ENCODE measurements around the gene DUSP8.

The DUSP8 gene

GRCh38 chr11:1564535-1565172 is 7.4 kb downstream of the DUSP8 start:
- DNase-seq: no peak

DNA sequence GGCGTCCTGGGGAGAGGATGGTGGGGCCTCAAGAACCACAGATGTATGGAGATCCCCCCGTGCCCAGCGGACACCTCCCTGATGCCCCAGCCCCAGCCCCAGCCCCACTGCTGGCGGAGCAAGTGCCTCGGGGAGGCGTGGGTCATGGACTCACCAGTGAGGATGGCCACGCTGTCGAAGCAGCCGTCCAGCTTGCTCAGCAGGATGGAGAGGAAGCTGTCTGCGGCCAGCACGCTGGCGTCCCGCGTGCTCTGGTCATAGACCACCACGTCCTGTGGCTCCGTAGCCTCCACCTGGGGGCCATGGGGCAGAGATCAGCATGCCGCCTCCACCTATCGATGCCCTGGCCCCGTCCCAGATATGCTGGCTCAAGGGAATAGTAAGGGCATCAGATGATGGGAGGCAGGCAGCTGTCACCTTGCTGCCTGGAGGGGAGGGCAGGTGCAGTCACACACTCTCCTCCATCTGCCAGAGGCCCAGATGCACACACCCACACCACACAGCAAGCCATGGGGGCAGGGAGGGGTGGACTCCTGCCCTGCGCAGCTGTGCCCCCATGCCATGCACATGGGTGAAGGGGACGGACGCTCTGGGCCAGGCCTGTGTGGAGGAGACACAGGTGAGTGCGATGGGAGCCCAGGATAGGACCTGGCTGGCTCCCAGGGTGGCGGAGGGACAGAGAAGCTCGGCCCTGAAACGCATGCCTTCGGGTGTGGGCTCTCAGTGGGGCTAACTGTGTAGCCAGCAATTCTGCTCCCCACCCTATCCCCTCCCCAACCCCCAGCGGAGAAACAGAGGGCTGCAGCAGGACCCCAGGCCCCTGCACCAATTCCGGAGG is 8.2 kb downstream of the DUSP8 start:
- no peak for DNase-seq

DNA sequence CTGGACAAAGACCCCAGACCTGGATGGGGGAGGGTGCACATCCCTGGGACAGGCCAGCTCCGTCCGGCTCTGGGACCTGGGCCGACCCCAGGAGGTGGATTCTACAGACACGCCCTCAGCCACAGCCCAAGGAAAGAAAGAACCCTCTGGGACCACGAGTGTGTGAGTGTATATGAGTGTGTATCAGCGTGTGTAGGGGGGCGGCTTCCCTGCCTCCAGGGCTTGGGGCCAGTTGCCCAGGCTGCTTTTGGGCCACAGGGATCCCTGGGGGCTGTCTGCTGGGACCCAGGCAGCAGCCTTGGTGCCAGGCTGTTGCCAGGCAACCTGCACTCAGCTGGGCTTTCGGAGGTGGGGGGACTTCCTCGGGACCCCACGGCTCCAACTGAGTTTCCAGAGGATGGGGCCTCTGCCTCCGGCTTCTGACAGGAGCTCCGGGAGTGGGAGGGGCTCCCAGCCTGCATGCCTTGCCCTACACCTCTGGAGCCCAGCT is 8.9 kb downstream of the DUSP8 start:
- DNase-seq: no peak

- no peak for DNase-seq
Observed at GRCh38 chr11:1562469-1563148, 9.5 kb downstream of the DUSP8 start.

GRCh38 chr11:1561955-1562354 is 10.1 kb downstream of the DUSP8 start:
- no peak for DNase-seq

DNA sequence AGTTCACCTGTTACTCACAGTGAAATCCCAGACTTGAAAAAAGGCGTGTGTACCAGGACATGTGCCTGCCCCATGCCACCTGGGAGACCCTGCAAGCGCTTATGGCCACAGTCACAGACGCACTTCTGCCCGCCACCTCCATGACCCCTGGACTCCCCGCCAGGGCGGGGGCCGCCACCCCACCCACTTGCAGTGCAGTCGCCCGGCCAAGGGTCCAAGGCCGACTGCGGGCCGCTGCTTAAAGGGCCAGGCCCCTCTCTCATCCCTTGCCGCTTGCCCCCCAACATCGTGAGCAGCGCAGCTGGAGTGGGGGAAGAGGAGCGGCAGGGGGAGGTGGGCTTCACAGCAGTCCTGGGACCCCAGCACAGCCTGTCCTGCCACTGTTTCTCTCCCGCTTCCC is 10.8 kb downstream of the DUSP8 start:
- DNase-seq: no peak

DNA sequence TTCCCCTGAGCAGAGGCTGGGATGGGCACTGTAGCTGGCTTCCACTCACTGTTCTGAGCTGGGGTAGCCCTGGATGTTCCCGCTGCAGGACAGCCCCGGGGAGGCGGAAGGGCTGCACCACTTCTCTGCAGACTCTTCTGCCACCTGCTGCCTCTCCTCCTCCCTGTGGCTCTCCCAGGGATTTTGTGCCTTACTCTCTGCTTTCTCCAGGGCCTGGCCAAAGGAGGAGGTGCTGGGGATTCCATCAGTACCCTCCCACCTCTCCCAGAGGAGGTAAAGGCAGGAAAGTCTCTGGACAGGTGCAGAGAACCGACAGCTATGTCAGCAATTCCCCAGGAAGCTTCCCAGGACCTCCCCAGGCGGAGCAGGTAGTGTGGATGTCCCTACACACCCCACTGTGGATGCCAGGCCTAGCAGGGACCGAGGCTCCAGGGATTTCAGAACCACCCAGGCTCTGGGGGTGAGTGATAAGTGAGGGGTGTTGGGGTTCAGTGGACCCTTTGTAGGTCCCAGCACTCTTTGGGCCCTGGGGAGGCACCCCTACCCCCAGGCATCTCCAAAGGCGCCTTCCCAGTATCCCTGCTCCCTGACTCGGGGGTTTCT is 11.3 kb downstream of the DUSP8 start:
- DNase-seq: no peak

DNA sequence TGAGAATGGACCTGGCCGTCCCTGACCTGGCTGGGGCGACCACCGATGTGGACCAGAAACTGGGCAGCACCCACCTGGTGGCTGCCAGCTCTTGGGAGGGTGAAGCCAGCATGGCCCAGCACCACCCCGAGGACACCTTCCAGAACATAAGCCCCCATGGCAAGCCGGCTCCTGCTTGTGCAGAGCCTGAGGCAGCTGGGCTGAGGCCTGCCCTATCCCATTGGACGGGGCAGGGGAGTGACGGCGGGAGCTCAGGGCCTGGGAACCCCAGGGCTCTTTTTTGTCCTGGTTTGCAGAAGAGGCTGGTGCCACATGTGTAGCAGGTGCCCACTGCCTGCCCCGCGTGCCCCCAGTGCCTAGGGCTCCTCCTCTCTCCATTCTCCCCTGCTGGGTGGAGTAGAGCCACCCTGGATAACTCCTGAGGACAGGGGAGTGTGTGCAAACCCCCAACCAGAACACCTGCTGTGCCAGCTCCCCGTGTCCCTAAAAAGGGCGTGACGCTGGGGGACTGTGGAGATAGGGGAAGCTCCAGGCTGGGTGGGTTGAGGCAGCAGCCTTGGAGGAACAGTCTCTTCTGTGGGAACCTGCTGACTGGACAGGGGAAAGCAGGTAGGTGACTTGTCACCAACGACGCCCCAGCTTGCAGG is 11.9 kb downstream of the DUSP8 start:
- no peak for DNase-seq

- DNase-seq: no peak
Observed at GRCh38 chr11:1559111-1559951, 12.7 kb downstream of the DUSP8 start.

DNA sequence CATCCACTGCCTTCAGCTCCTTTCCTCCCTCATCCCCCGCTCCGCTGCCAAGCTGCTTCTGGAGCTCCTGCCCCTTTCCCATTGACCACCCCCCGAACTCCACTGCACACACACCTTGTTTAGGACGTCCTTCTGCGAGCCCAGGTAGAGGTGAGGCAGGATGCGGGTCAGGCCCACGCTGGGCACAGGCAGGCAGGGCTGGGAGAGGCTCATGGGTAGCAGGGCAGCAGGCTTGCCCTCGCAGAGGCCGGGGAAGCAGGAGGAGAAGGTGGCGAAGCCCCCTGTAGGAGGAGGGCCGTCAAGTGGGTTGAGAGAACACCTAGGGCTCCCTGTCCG is 13.3 kb downstream of the DUSP8 start:
- DNase-seq: no peak

- no peak for DNase-seq
Observed at GRCh38 chr11:1557904-1558774, 13.9 kb downstream of the DUSP8 start.

DNA sequence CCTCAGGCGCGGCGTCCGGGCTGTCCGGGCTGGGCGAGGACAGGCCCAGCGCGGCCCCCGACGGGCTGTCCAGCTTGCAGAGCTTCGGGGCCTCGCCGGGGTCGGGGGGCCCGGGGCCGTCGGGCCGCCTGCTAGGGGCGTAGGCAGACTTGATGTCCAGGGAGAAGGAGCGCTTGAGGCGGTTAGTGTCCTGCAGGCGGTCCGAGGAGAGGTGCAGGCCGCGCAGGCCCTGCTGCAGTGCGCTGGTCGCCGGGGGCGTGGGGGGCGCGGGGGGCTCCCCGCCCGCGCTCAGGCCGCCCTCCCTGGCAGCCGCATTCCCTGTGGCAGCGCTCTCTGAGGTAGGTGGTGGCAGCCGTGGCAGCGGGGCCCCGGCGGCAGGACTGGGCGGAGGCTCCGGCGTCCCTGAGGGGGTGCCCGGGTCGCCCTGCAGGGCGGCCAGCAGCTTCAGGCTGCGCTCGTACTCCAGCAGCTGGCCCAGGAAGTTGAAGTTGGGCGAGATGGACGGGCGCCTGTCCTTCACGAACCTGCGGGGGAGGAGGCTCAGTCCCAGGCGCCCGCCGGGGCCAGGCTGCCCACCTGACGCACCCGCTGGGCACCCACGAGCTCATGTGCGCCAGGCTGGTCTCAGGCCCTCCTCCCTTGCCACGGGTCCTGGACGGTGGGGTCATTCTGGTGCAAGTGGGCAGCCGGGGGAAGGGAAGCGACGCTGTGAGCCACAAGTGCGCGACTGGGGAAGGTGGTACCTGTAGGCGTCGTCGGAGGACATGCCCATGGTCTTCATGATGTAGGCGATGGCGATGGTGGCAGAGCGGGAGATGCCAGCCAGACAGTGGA is 14.8 kb downstream of the DUSP8 start:
- no peak for DNase-seq

DNA sequence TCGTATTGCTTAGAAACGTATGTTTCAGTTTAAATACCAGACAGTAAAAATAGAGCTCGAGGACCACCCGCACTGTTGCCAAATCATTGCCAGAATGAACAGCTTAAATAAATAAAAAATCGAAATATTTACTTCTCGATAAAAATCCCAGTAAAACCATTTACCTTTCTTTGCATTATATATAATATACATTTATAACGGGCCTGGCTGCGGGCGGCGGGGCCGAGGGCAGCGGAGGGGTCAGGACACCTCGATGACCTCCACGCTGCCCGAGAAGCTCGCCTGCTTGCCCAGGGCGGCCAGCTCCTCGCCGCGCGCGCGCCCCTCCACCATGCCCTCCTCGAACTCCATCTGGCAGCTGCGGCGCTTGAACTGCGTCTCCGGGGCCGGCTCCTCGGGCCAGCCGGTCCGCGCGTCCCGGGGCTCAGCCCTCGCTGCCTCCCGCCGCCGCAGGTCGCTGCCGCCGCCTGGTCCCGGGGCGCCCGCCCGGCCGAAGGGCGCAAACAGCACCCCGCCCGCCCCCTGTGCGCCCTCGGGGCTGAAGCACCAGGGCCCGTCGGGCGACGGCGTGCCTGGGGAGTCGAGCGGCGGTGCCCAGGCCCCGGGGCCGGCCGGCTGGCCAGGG is 15.7 kb downstream of the DUSP8 start:
- no peak for DNase-seq

DNA sequence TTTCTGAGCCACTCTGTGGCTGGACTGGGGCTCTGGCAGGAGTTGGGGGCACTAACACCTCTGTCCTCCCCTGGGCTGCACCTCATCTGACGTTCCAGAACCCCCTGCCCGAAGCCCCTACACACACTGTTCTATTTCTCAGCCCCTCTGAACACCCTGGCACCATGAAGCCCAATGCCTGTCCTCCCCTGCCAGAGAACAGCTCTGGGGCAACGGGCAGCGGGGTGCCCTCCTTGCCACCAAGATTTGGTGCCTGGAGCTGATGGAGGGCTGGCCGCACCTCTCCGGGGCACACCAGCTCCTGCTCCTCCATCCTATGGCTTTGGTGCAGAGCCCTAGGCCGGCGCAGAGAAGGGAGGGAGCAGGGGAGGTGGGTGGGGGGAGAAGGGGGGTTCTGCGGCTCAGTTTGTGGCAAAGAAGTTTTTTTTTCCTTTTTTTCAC is 16.3 kb downstream of the DUSP8 start:
- DNase-seq: no peak

GRCh38 chr11:1554981-1555712 is 16.9 kb downstream of the DUSP8 start:
- no peak for DNase-seq

GRCh38 chr11:1553808-1554594 is 18.1 kb downstream of the DUSP8 start:
- DNase-seq: no peak

- no peak for DNase-seq
Observed at GRCh38 chr11:1549338-1550330, 22.4 kb downstream of the DUSP8 start.
